PC-3 (cell line): ENCODE data around the gene CEP70.

Experiments used
- EZH2 ChIP-seq: fragments of 300-600 bp; sonication (generic); IDR thresholded peaks from one replicate; pipeline ENCODE4 v1.6.1; 2017; ENCODE audit warnings: antibody characterized with exemption, mild to moderate bottlenecking, low read length; ENCODE audit not compliant: unreplicated experiment
- EZH2phosphoT487 ChIP-seq: fragments of 300-600 bp; sonication (generic); IDR thresholded peaks from 2 replicates; pipeline ENCODE4 v1.6.1; 2018; ENCODE audit warnings: mild to moderate bottlenecking, antibody characterized with exemption, low read length, borderline replicate concordance
- TF ChIP-seq, protein P1 (sequence below): fragments of 300-600 bp; sonication (generic); conservative IDR thresholded peaks from 2 replicates; pipeline ENCODE4 v1.5.1; 2017; ENCODE audit warnings: antibody characterized with exemption, low read depth, mild to moderate bottlenecking, low read length

DNA sequence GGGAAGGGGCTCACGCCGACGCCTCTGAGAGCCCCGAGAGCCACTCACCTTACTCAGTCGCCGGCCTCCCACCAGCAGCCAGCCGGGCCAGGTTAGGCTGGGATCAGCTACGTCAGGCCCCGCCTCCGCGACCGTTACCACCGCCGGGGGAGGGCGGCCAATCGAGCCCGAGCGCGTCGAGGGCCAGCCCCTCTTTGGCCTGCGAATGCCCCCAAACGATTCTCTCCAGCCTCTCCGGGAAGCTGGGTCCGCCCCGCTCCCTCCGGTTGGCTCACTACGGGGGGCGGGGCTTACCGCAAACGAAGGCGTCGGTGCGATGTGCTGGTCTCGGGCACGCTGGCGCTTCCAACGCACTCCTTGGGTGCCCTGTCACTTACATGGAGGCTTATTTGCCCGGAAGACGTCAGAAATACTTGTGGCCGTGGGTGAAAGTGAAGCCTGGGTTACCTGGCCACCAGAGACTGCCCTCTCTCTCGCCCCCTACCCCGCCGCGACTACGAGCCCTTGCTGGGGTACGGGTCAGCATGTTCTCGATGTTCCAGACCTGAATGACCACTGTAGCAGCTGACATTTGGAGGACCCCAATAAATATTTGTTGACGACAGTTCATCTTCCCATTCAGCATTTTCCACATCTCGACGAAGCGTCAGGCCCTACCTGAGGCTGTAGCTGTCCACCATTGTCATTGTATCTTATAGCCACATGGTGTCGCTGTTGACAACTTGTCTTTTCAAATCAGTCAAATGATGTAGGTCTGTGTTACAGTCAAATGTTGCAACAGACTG, at the start of gene CEP70:
- TF ChIP-seq EZH2 (no peak), EZH2phosphoT487 (no peak)
- TF ChIP-seq, protein P1, sequence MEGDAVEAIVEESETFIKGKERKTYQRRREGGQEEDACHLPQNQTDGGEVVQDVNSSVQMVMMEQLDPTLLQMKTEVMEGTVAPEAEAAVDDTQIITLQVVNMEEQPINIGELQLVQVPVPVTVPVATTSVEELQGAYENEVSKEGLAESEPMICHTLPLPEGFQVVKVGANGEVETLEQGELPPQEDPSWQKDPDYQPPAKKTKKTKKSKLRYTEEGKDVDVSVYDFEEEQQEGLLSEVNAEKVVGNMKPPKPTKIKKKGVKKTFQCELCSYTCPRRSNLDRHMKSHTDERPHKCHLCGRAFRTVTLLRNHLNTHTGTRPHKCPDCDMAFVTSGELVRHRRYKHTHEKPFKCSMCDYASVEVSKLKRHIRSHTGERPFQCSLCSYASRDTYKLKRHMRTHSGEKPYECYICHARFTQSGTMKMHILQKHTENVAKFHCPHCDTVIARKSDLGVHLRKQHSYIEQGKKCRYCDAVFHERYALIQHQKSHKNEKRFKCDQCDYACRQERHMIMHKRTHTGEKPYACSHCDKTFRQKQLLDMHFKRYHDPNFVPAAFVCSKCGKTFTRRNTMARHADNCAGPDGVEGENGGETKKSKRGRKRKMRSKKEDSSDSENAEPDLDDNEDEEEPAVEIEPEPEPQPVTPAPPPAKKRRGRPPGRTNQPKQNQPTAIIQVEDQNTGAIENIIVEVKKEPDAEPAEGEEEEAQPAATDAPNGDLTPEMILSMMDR = peak; percentile 84
